KOPT-K1 (cell line): ENCODE measurements around the gene TIPRL.
"Not testable (repeated sequence)": the region's sequence is repeated elsewhere in the genome, so short reads cannot be mapped to it uniquely, and the experiment has no call there.

Experiments
- H3K27ac ChIP-seq: fragments of 200-600 bp; sonication (generic); 2 replicates; pipeline ENCODE4 v1.5.1; 2016; ENCODE audit warnings: antibody characterized with exemption, mild to moderate bottlenecking, low read depth, low read length; ENCODE audit not compliant: poor library complexity, severe bottlenecking
- H3K36me3 ChIP-seq: fragments of 200-600 bp; sonication (generic); 2 replicates; pipeline ENCODE4 v1.5.1; 2017; ENCODE audit warnings: antibody characterized with exemption, mild to moderate bottlenecking, low read length, moderate library complexity; ENCODE audit not compliant: insufficient read depth
- H3K9me3 ChIP-seq: fragments of 200-600 bp; sonication (generic); 2 replicates; pipeline ENCODE4 v1.5.1; 2017; ENCODE audit warnings: antibody characterized with exemption, low read length, mild to moderate bottlenecking; ENCODE audit not compliant: insufficient read depth, poor library complexity, severe bottlenecking

Gene TIPRL

DNA sequence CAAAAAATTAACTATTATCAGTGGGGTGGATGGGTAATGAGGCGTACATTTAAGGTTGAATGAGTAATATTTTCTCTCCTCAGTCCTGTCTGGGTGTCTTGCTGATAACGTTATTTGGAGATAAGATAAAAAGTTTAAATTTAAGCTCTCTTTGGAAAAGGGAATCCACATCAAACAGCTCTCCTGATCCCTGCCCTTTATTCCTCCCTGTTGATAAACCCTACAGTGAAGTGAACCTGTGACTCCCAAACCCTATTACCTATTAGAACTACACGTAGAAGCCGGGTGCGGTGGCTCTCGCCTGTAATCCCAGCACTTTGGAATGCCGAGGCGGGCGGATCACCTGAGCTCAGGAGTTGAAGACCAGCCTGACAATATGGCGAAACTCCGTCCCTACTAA lies 32.1 kb upstream of the TIPRL start:
- no peaks in the 10 kb centered on the region for H3K9me3 ChIP-seq
- H3K27ac ChIP-seq: no peak overlapping the region
- H3K36me3 ChIP-seq: no peaks in the 10 kb centered on the region

DNA sequence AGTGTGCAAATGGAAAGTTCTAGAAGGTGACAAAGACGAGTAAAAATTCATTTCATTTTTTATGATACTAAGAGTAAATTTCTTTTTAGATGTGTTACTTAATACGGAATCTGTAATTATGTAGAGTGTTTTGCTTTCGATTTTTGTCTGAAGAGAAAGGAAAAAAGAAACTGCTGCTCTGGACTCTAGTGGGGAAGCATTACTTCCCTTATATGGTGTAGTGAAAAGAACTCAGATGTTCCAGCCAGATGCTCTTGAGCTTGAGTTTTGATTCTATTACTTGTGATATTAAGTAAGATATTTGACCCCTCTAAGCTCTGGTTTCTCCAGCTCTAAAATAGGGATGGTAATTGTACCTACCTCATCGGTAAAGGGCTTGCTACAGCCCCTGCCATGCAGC lies 29.8 kb upstream of the TIPRL start:
- Histone ChIP-seq H3K9me3 (no peaks in the 10 kb centered on the region), H3K27ac (no peak overlapping the region)

DNA sequence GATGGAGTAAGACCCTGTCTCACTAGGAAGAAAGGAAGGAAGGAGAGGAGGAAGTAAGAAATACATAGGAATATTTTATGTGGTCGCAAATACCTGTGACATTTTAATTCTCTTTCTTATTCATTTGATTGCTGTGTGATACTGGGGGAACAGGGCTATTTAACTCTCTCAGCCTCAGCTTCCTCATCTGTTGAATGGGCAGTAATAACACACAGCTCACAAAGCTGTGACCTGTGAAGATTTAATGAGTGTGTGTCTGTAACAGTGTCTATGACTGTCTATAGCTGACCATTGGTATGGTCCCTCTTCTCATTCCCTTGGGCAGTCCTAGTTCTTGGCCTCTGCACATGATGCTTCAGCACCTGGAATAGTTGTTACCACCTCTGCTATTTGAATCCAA lies 28.5 kb upstream of the TIPRL start:
- Histone ChIP-seq H3K36me3 (no peaks in the 10 kb centered on the region), H3K9me3 (no peaks in the 10 kb centered on the region)

More for the DNA sequence above, 29.8 kb upstream of the TIPRL start:
- no peaks in the 10 kb centered on the region for H3K36me3 ChIP-seq

DNA sequence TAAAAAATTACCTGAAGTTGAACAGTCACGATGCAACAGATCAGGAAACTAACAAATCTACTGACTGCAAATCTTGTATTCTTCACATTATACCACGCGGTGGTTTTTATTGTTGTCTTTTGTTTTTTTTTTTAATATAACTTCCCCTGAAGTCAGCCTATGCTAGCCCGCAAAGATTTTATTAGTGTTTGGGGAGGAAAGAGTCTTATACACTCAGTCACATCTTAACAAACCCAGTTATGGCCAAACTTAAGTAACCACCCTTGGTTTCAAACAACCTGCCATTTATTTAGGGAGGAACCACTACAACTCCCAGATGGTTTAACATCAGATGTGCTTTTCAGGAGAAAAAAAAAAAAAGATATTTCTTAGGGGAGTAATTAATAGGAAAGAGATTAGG lies 26.8 kb upstream of the TIPRL start:
- H3K27ac ChIP-seq: no peak overlapping the region
- no peaks in the 10 kb centered on the region for H3K9me3 ChIP-seq
- no peaks in the 10 kb centered on the region for H3K36me3 ChIP-seq

More for the DNA sequence above, 28.5 kb upstream of the TIPRL start:
- no peak overlapping the region for H3K27ac ChIP-seq

DNA sequence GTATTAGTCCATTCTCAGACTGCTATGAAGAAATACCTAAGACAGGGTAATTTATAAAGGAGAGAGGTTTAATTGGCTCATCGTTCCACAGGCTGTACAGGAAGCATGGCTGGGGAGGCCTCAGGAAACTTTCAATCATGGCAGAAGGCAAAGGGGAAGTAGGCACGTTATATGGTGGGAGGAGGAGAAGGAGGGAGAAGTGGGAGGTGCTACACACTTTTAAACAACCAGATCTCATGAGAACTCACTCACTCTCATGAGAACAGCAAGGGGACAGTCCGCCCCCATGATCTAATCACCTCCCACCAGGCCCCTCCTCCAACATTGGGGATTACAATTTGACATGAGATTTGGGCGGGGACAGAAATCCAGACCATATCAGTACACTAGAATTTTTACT lies 24.1 kb upstream of the TIPRL start:
- not testable (repeated sequence) for H3K36me3 ChIP-seq, H3K27ac ChIP-seq
- H3K9me3 ChIP-seq: peaks cover 16% of the 10 kb centered on the region

DNA sequence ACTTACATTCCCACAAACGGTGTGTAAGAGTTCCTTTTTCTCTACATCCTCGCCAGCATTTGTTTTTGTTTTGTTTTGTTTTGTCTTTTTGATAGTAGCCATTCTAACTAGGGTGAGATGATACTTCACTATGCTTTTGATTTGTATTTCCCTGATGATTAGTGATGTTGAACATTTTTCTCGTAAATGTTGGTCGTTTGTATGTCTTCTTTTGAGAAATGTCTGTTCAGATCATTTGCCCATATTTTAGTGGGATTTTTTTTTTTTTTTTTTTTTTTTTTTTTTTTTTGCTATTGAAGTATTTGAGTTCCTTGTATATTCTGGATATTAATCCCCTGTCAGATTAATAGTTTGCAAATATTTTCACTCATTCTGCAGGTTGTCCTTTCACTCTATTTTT lies 22.9 kb upstream of the TIPRL start:
- Histone ChIP-seq H3K27ac (no peak overlapping the region), H3K36me3 (no peaks in the 10 kb centered on the region)

DNA sequence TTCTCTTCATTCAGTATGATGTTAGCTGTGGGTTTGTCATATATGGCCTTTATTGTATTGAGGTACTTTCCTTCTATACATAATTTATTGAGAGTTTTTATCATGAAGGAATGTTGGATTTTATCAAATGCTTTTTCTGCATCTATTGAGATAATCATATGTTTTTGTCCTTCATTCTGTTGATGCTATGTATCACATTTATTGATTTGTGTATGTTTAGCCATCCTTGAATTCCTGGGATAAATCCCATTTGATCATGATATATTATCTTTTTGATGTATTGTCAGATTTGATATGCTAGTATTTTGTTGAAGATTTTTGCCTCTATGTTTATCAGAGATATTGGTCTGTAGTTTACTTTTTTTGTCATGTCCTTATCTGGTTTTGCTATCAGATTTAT lies 21.1 kb upstream of the TIPRL start:
- no peaks in the 10 kb centered on the region for H3K36me3 ChIP-seq
- H3K9me3 ChIP-seq: peaks cover 30% of the 10 kb centered on the region
- H3K27ac ChIP-seq: no peak overlapping the region

More for the DNA sequence above, 22.9 kb upstream of the TIPRL start:
- H3K9me3 ChIP-seq: peaks cover 25% of the 10 kb centered on the region

DNA sequence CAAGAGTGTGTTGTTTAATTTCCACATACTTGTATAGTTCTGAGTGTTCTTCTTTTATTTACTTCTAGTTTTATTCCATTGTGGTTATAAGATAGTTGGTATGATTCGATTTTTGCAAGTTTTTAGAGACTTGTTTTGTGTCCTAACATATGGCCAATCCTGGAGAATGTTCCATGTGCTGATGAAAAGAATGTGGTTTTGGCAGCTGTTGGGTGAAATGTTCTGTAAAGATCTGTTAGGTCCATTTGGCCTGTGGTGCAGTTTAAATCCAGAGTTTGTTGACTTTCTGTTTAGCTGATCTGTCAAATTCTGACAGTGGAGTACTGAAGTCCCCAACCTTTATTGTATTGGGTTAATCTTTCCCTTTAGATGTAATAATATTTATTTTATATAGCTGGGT lies 19.5 kb upstream of the TIPRL start:
- peaks cover 30% of the 10 kb centered on the region for H3K9me3 ChIP-seq
- H3K36me3 ChIP-seq: no peaks in the 10 kb centered on the region
- H3K27ac ChIP-seq: no peak overlapping the region

DNA sequence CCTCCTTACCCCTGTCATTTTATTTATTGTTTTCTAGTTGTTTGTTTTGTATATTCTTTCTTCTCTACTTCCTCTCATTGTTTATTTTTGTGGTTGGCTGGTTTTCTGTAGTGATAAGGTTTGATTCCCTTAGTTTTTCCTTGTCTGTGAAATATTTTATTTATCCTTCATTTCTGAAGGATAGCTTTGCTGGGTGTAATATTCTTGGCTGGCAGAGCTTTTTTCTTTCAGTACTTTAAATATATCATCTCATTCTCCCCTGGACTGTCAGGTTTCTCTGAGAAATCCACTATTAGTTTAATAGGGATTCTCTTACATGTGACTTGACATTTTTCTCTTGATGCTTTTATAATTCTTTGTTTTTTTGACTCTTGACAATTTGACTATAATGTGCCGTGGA lies 18.8 kb upstream of the TIPRL start:
- H3K27ac ChIP-seq: no peak overlapping the region
- no peaks in the 10 kb centered on the region for H3K36me3 ChIP-seq
- peaks cover 30% of the 10 kb centered on the region for H3K9me3 ChIP-seq

DNA sequence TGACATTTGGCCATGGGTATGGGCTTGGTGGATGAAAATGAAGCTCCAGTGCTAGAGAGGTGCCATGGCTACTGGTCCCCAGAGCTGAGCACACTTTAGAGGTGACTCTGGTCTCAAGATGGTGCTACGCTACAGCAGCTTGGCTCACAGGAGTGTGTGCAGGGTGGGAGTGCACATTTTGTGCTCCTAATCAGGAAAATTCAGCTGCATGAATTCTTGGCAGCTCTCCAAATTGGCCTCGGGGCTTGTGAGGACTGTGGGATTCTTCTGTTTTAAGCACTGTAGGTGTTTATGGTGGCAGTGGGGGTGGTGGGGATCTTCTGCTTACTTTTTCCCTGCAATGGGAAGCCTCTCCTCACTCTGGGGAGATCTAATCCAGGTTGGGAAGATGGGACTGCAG lies 17.3 kb upstream of the TIPRL start:
- Histone ChIP-seq H3K36me3 (no peaks in the 10 kb centered on the region), H3K9me3 (peaks cover 30% of the 10 kb centered on the region), H3K27ac (no peak overlapping the region)

DNA sequence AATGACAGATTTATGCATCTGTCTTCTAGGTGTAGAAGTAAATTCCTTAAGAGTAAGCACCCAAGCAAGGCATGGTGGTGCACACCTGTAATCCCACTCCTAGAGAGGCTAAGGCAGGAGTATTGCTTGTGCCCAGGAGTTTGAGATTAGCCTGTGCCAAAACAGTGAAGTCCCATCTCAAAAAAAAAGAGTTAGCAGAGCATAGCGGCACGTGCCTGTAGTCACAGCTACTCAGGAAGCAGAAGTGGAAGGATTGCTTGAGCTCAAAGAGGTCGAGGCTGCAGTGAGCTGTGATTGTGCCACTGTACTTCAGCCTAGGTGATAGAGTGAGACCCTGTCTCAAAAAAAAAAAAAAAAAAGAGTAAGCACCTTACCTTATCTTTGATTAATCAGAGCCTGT lies 15.1 kb upstream of the TIPRL start:
- H3K36me3 ChIP-seq: no peaks in the 10 kb centered on the region
- H3K27ac ChIP-seq: no peak overlapping the region
- H3K9me3 ChIP-seq: peaks cover 15% of the 10 kb centered on the region

DNA sequence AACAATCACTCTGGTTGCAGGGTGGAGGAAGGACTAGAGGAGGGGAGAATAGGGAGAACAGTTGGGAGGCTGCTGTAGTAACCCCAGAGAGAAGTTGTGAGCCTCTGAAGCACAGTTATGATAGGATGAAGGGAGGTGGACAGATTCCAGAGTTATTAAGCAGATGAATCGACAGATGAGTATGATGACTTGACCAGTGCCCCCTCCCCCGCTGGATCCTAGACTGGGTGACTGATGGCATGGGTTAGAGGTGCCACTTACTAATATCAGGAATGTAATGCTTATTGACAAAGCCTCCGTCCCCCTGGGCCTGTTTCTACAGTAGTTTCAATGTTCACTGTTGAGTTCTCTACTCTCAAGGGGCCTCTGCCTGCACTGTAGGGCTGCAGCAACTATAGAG lies 14.0 kb upstream of the TIPRL start:
- Histone ChIP-seq H3K27ac (no peak overlapping the region), H3K9me3 (peaks cover 14% of the 10 kb centered on the region), H3K36me3 (no peaks in the 10 kb centered on the region)

DNA sequence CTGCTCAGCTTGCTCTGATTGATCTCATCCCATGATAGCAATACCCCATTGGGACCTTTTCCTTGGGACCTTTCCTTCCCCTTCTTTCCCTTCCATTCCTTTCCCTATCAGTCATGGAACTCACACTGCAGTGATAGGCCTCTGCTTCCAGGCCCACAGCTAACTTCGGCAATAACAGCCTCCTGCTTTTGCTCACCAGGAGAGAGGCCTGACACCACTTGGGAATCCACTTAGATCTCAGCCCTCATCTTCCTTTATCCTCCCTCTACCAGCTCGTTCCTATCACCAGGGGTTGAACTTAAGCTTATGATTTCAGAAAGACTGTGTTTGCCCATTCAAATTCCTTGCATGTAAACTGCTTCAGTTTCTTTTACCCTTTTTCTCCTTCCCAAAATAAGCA lies 11.0 kb upstream of the TIPRL start:
- no peaks in the 10 kb centered on the region for H3K9me3 ChIP-seq
- H3K36me3 ChIP-seq: no peaks in the 10 kb centered on the region
- H3K27ac ChIP-seq: no peak overlapping the region

DNA sequence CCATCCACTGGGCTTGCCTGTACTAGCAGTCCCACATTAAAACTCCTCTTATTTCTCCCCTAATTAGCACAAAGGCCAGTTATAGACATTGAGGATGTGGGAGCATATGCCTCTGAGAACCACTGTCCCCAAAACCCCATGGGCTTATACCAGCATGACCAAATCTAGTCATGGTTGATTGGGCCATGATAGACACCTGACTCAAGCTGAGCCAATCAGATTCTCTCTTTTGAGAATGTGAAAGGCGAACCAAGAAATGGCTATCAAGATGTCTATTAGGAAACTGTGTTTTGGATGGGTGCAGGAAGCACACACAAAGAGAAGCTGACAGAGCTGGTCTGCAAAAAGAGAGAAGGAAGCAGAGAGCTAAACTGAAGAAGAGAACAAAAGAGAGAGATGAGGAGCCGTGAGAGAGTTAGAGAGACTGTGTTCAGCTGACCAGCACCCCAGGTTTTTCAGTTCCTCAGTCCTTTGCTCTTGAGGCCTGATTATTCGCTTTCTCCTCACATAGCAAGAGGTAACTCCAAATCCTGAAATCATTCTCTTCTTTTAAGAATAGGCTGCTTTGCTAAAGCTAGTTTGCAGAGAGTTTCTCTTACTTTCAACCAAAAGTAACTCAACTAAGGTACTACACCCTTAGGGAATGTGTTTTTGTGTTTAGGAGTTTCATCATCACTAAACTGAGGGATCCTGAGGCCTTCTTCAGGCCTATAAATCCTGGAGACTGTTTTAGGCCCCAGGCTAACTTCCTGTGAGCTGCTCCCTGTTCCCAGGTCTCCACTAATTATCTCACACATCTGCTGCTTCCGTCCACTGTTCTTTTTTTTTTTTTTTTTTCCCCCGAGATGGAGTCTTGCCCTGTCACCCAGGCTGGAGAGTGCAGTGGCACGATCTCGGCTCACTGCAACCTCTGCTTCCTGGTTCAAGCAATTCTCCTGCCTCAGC lies 7.9 kb upstream of the TIPRL start:
- Histone ChIP-seq H3K9me3 (no peaks in the 10 kb centered on the region), H3K36me3 (no peaks in the 10 kb centered on the region), H3K27ac (no peak overlapping the region)

DNA sequence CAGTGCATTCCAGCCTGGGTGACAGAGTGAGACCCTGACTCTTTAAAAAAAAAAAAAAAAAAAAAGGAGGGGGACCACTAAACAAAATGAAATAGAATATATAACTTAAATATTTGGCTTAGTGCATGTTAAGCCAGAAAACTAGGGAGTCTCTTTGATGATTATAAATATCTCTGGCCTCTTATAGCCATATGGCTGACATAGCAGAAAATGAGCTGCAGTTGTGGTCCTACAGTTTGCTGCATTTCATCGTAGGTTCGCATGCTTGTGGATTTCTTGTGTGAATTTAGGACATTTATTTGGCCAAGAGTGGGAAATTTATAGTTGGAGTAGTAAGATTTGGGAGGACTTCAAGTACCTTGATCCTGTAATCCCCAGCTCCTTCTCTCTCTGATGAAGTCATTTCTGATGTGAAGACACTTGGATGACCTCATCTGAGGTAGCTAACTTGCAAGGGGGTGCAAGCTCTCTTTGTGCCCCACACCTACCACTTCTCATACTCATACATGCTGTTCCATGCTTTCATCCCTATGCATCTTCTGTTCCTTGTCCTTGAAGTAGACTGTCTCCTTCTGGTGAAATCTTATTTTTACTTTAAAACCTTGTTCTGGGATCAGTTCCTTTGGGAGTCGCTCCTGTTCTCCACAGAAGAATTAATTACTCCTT lies 6.4 kb upstream of the TIPRL start:
- Histone ChIP-seq H3K27ac (no peak overlapping the region), H3K36me3 (no peaks in the 10 kb centered on the region), H3K9me3 (no peaks in the 10 kb centered on the region)

DNA sequence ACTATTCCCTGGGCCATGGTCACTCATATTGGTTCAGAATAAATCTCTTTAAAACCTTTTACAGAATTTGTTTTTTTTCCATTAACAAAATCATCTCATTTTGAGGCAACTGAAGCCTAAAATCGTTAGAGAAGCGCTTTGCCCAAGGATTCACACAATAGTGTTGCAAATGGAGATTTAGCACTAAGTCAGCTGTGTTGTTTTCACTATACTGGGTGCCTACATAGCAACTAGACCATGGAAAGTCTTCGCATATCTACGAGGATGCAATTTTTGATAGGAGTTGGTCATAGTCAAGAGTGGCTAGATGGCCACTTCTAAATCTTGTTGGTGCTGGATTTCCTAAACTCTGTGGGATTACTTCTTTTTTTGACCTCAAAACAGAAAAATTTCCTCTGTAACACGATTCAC lies 530 bp upstream of the TIPRL start:
- no peaks in the 10 kb centered on the region for H3K9me3 ChIP-seq
- peak overlapping the region; percentile 88 for H3K27ac ChIP-seq
- H3K36me3 ChIP-seq: no peaks in the 10 kb centered on the region
